Measurements from ENCODE around the gene SMARCD2. TPM values are rescaled to one million over a fixed set of nuclear protein-coding genes. Genes with fewer than 3 reads are reported as not detected.

SMARCD2 gene
- total and polyA plus RNA-seq, 2 of the 13 experiments (the other 11 are each of a cell fraction or from before 2014, with no cell fraction given), result 122 to 150 TPM

DNA sequence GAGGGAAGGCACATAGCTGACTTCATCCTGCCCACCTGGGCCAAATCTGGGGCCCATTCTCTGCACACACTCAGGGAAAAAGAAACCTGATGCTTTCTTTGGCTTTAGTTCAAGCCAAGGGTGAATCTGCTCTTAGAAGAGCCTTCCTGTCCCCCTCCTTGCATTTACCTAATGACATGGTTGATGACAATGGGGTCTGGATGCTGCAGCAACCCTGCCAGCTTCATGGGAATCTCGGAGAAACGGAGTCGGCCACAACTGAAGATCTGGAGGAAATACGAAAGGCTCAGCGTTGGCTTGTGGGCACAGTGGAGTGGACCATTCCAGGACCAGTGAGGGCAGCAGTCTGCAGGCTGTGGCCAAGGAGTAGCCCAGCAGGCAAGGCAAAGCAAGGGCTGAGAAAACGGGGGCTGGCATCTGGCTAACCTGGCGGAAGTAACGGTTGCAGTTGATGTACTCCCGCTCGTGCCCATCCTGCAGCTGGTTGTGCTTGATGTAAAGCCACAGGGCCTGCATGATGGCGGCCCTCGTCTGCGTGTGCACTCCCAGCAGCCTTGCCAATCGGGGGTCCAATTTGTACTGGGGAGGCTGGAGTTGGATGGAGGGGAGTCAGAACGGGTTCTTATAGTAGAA lies 8.6 kb downstream of the SMARCD2 start (continued):
- TF ChIP-seq, protein P1, sequence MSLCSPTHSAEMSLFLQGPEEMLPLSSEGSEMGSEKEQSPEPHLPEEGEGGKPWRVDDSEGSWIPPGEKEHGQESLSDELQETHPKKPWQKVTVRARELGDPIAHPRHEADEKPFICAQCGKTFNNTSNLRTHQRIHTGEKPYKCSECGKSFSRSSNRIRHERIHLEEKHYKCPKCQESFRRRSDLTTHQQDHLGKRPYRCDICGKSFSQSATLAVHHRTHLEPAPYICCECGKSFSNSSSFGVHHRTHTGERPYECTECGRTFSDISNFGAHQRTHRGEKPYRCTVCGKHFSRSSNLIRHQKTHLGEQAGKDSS (CRISPR knock-in tag; IDR thresholded peaks at IDR 0.05; ENCODE audit: borderline replicate concordance, low read depth), result no peak
- TF ChIP-seq ZNF605 (CRISPR knock-in tag; IDR thresholded peaks at IDR 0.05) (0 out of 2 replicates have a peak, but pooled peaks have one; percentile 33), ONECUT2 (CRISPR knock-in tag; IDR thresholded peaks at IDR 0.05) (no peak)

DNA sequence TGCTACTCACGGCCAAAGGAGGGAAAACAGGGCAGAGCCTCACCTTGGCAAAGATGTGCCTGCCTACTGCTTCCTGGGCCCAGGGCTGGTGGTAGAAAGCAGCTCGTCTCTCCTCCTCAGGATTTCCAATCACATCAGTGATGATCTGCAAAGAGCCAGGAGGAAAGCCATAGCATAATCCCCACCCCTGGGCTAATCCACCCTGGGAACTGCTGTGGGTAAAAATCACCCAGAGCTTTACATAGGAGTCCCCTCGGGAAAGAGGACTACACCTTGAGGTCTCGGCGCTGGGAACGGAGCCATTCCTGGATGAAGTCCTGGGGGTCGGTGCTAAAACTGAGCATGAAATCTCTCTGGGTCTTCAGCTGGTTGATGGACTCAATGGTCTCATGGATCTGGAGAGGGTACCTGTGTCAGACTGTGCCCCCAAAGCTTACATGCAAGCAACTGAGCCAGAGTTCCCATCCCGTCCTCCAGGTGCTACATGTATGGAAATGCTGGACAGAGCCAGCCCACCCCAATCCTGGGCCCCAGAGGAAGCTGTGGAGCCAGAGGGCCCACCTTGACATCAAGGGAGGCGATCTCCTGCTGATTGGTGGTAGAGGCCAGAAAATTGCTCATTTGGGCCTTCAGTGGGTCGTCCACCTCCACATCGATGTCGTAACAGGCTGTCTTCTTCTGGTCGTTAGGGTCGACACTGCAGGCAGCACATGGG lies 9.3 kb downstream of the SMARCD2 start:
- Histone ChIP-seq H3K4me2 (ENCODE audit: low read depth, low read length) (no peak overlapping the region), H3K4me3 (replicated peaks in 1 of 3; ENCODE audit: insufficient read depth in 1 of 3, low read depth in 2 of 3, low read length in 3 of 3) (no peak overlapping the region), H3K4me1 (ENCODE audit: insufficient read depth, low read length) (peaks cover 17% of the 10 kb centered on the region), H3K9me3 (ENCODE audit: low read length) (no peaks in the 10 kb centered on the region), H3K9ac (ENCODE audit: insufficient read depth, low read depth, low read length) (no peak overlapping the region), H2AFZ (ENCODE audit: low read length) (no peak overlapping the region), H4K20me1 (ENCODE audit: insufficient read depth, low read length) (0 out of 2 replicates have a peak, but pooled peaks cover 2% of the 10 kb centered on the region), H3K27me3 (ENCODE audit: control insufficient read depth in 1 of 2, insufficient read depth in 2 of 2, low read length in 2 of 2) (no peaks in the 10 kb centered on the region), H3K79me2 (ENCODE audit: insufficient read depth, low read length) (peaks cover 26% of the 10 kb centered on the region), H3K36me3 (replicated peaks in 1 of 2; ENCODE audit: control insufficient read depth in 1 of 2, insufficient read depth in 2 of 2, low read length in 2 of 2) (peaks cover 62 to 87% of the 10 kb centered on the region in 2 experiments), H3K27ac (ENCODE audit: extremely low read length, insufficient read depth, low read length) (no peak overlapping the region)
- CTCF ChIA-PET (ENCODE audit: low intra/inter-chr PET ratio, low total read pairs), result no interaction called here
- ATAC-seq, result no peak
- WGBS (ENCODE audit: low lambda C conversion rate), result 94% methylated on average over 12 of the region's 14 CpGs
- POLR2A ChIA-PET, result interaction anchor here (0.9 to 5.2 kb wide), 4 partner anchors 8 to 211 kb away, joined by 3 to 30 read pairs (median 4); partner anchors contain the start of genes CCDC47, DDX42, MAP3K3 and SMARCD2
- no peak for FAIRE-seq
- in situ Hi-C loops (cut with HindIII; ENCODE audit: extremely low pct_ligation_motif_present, low pct_unique_long_range_greater_than_20kb), result no loop called here
- no TSS peak for BruUV-seq (replicated peaks)
- DNase-seq (ENCODE audit: low spot score), result no peak
- intact Hi-C loops (cut with micrococcal nuclease; ENCODE audit: unreplicated experiment), result no loop called here
- TF ChIP-seq, protein P2, sequence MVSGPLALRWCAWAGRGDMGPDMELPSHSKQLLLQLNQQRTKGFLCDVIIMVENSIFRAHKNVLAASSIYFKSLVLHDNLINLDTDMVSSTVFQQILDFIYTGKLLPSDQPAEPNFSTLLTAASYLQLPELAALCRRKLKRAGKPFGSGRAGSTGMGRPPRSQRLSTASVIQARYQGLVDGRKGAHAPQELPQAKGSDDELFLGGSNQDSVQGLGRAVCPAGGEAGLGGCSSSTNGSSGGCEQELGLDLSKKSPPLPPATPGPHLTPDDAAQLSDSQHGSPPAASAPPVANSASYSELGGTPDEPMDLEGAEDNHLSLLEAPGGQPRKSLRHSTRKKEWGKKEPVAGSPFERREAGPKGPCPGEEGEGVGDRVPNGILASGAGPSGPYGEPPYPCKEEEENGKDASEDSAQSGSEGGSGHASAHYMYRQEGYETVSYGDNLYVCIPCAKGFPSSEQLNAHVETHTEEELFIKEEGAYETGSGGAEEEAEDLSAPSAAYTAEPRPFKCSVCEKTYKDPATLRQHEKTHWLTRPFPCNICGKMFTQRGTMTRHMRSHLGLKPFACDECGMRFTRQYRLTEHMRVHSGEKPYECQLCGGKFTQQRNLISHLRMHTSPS (CRISPR knock-in tag; IDR thresholded peaks at IDR 0.05; ENCODE audit: low read depth), result no peak
- TF ChIP-seq TGIF2 (CRISPR knock-in tag; IDR thresholded peaks at IDR 0.05) (no peak), POLR2G (IDR thresholded peaks at IDR 0.05; ENCODE audit: low read depth, low read length) (0 out of 2 replicates have a peak, but pooled peaks have one; percentile 10), CEBPB (IDR thresholded peaks at IDR 0.05; ENCODE audit: borderline replicate concordance, low read depth, low read length) (peak; percentile 48), BCL6 (CRISPR knock-in tag; IDR thresholded peaks at IDR 0.05) (no peak), RBFOX2 (IDR thresholded peaks at IDR 0.05; ENCODE audit: low read depth, low read length) (peak; percentile 46; the same call in 1 of the 2 replicates), ZNF703 (CRISPR knock-in tag; IDR thresholded peaks at IDR 0.05; ENCODE audit: borderline replicate concordance) (no peak), RBM22 (optimal IDR thresholded peaks at IDR 0.05; ENCODE audit: low read length) (peak; percentile 41), ZNF83 (CRISPR knock-in tag; IDR thresholded peaks at IDR 0.05; ENCODE audit: borderline replicate concordance) (no peak), PRMT3 (CRISPR knock-in tag; IDR thresholded peaks at IDR 0.05; ENCODE audit: borderline replicate concordance, low read depth) (no peak)
- TF ChIP-seq, protein P3, sequence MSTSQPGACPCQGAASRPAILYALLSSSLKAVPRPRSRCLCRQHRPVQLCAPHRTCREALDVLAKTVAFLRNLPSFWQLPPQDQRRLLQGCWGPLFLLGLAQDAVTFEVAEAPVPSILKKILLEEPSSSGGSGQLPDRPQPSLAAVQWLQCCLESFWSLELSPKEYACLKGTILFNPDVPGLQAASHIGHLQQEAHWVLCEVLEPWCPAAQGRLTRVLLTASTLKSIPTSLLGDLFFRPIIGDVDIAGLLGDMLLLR (CRISPR knock-in tag; IDR thresholded peaks at IDR 0.05), result 0 out of 2 replicates have a peak, but pooled peaks have one; percentile 32
- TF ChIP-seq, protein P4, sequence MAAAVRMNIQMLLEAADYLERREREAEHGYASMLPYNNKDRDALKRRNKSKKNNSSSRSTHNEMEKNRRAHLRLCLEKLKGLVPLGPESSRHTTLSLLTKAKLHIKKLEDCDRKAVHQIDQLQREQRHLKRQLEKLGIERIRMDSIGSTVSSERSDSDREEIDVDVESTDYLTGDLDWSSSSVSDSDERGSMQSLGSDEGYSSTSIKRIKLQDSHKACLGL (CRISPR knock-in tag; IDR thresholded peaks at IDR 0.05), result peak; percentile 29; the same call in 1 of the 2 replicates
- TF ChIP-seq, protein P5, sequence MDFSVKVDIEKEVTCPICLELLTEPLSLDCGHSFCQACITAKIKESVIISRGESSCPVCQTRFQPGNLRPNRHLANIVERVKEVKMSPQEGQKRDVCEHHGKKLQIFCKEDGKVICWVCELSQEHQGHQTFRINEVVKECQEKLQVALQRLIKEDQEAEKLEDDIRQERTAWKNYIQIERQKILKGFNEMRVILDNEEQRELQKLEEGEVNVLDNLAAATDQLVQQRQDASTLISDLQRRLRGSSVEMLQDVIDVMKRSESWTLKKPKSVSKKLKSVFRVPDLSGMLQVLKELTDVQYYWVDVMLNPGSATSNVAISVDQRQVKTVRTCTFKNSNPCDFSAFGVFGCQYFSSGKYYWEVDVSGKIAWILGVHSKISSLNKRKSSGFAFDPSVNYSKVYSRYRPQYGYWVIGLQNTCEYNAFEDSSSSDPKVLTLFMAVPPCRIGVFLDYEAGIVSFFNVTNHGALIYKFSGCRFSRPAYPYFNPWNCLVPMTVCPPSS (IDR thresholded peaks at IDR 0.05), result no peak
